OCI-LY3 (cell line): ENCODE results near the gene EML2.

Source experiments
- H2AFZ ChIP-seq: fragments of 200-600, 300-600 bp; shearing (Covaris generic); 2 replicates; pipeline ENCODE4 v1.6.0; 2014; ENCODE audit warnings: antibody characterized with exemption, low read depth, low read length
- H3K27ac ChIP-seq: fragments of 200-600, 300-600 bp; sonication (generic); 2 replicates; pipeline ENCODE4 v1.5.1; 2014; ENCODE audit warnings: mild to moderate bottlenecking, low read length, moderate library complexity, mixed read lengths
- H3K27me3 ChIP-seq: fragments of 200-600, 300-600 bp; sonication (generic); 2 replicates; pipeline ENCODE4 v1.6.1; 2014; ENCODE audit warnings: low read depth, low read length, mixed read lengths
- H3K36me3 ChIP-seq: fragments of 200-600, 300-600 bp; sonication (generic); replicated peaks from 2 replicates; pipeline ENCODE3; 2014; ENCODE audit warnings: low read depth, low read length, mixed read lengths
- H3K4me1 ChIP-seq: fragments of 300-600, 200-600 bp; sonication (generic); 2 replicates; pipeline ENCODE4 v1.6.1; 2014; ENCODE audit warnings: low read length, mixed read lengths
- H3K4me2 ChIP-seq: fragments of 200-600, 300-600 bp; sonication (generic); 2 replicates; pipeline ENCODE4 v1.6.1; 2014; ENCODE audit warnings: low read length, mixed read lengths
- H3K4me3 ChIP-seq: fragments of 300-600, 200-600 bp; sonication (generic); 2 replicates; pipeline ENCODE4 v1.5.1; 2014; ENCODE audit warnings: antibody characterized with exemption, mild to moderate bottlenecking, low read length, moderate library complexity
- H3K79me2 ChIP-seq: fragments of 300-600, 200-600 bp; shearing (Covaris generic); 2 replicates; pipeline ENCODE4 v1.6.1; 2014; ENCODE audit warnings: mild to moderate bottlenecking, low read length, mixed read lengths
- H3K9ac ChIP-seq: fragments of 300-600, 200-600 bp; shearing (Covaris generic); 2 replicates; pipeline ENCODE4 v1.6.0; 2014; ENCODE audit warnings: mild to moderate bottlenecking, low read length, moderate library complexity
- H3K9me3 ChIP-seq: fragments of 200-600, 300-600 bp; shearing (Covaris generic); 2 replicates; pipeline ENCODE4 v1.6.1; 2014; ENCODE audit warnings: low read length, mixed read lengths; ENCODE audit not compliant: insufficient read depth
- H4K20me1 ChIP-seq: fragments of 200-600, 300-600 bp; sonication (generic); 2 replicates; pipeline ENCODE4 v1.6.1; 2016; ENCODE audit warnings: low read length, mixed read lengths; ENCODE audit not compliant: insufficient read depth
- EZH2phosphoT487 ChIP-seq: fragments of 200-600 bp; shearing (Covaris generic); IDR thresholded peaks from 2 replicates; pipeline ENCODE4 v1.6.1; 2018; ENCODE audit warnings: antibody characterized with exemption, mixed run types, low read depth
- TF ChIP-seq, protein P1 (sequence below): fragments of 200-600, 300-600 bp; sonication (generic); IDR thresholded peaks from 2 replicates; pipeline ENCODE4 v1.5.1; 2014; ENCODE audit warnings: antibody characterized with exemption, low read length, low read depth

Gene EML2

DNA sequence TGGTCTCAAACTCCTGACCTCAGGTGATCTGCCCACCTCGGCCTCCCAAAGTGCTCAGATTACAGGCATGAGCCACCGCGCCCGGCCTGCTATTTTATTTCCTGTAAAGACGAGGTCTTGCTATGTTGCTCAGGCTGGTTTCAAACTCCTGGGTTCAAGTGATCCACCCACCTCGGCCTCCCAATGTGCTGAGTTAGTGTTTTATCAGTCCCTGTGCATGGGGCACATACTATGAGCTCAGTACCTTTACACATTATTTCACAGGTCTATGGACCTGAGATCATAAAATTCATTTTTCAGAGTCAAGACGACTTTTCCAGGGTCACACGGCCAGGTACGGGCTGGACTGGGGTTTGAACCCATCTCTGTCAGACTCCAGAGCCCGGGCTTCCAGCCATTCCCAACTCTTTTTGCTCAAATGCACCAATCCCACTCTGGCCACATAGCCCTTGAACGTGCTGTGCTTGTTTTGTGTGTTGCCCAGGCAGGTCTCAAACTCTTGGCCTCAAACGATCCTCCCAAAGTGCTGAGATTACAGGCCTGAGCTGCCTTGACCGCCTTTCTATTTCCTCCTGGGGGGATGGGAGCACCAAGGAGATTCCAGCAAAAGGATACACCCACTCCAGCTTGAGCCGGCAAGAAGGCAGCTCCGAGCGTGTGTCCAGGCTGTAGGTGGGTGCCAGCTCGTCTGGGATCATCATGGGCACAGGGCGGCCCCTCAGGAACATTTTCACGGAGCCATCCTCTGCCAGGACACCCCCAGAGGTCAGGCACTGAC, 1.1 kb downstream of the EML2 start:
- H3K4me2 ChIP-seq: peak overlapping the region; percentile 83
- H3K9me3 ChIP-seq: no peaks in the 10 kb centered on the region
- H3K27me3 ChIP-seq: no peaks in the 10 kb centered on the region
- no peak overlapping the region for H3K27ac ChIP-seq
- TF ChIP-seq EZH2phosphoT487: no peak
- TF ChIP-seq, protein P1, sequence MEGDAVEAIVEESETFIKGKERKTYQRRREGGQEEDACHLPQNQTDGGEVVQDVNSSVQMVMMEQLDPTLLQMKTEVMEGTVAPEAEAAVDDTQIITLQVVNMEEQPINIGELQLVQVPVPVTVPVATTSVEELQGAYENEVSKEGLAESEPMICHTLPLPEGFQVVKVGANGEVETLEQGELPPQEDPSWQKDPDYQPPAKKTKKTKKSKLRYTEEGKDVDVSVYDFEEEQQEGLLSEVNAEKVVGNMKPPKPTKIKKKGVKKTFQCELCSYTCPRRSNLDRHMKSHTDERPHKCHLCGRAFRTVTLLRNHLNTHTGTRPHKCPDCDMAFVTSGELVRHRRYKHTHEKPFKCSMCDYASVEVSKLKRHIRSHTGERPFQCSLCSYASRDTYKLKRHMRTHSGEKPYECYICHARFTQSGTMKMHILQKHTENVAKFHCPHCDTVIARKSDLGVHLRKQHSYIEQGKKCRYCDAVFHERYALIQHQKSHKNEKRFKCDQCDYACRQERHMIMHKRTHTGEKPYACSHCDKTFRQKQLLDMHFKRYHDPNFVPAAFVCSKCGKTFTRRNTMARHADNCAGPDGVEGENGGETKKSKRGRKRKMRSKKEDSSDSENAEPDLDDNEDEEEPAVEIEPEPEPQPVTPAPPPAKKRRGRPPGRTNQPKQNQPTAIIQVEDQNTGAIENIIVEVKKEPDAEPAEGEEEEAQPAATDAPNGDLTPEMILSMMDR: no peak
- H3K79me2 ChIP-seq: peaks cover 3% of the 10 kb centered on the region; the same call in 1 of the 2 replicates
- H3K9ac ChIP-seq: peak overlapping the region; percentile 71; the same call in 1 of the 2 replicates
- H3K36me3 ChIP-seq: peaks cover 7% of the 10 kb centered on the region
- H3K4me1 ChIP-seq: peaks cover 15% of the 10 kb centered on the region
- no peaks in the 10 kb centered on the region for H4K20me1 ChIP-seq
- peak overlapping the region; percentile 83 for H3K4me3 ChIP-seq
- no peak overlapping the region for H2AFZ ChIP-seq

DNA sequence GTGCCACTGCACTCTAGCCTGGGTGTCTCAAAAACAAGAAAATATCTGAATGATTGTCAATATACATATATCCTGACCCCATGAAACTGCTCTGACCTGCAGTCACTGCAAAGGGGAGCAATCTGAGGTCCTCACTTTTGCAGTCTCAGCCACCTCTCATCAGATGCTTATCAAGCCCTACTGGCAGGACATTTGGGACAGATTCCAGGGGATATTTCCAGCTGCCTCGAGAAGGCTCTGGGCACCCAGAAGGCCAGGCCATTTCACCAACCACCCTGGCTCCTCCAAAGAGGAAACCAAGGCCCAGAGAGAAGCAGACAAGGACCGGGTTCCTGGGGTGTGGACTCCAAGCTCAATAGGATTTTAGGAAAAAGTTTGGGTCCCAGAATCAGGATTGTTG, 2.3 kb downstream of the EML2 start:
- no peaks in the 10 kb centered on the region for H3K9me3 ChIP-seq
- H3K27me3 ChIP-seq: no peaks in the 10 kb centered on the region
- H3K4me3 ChIP-seq: no peak overlapping the region
- no peak overlapping the region for H3K4me2 ChIP-seq
- peaks cover 3% of the 10 kb centered on the region; the same call in 1 of the 2 replicates for H3K79me2 ChIP-seq
- H4K20me1 ChIP-seq: no peaks in the 10 kb centered on the region
- no peak for TF ChIP-seq EZH2phosphoT487
- TF ChIP-seq, protein P1: no peak
- H2AFZ ChIP-seq: no peak overlapping the region
- H3K9ac ChIP-seq: no peak overlapping the region
- H3K36me3 ChIP-seq: peaks cover 7% of the 10 kb centered on the region
- H3K4me1 ChIP-seq: peaks cover 15% of the 10 kb centered on the region
- H3K27ac ChIP-seq: no peak overlapping the region

- no peak overlapping the region for H3K27ac ChIP-seq
- no peaks in the 10 kb centered on the region for H3K27me3 ChIP-seq
- H3K4me3 ChIP-seq: no peak overlapping the region
- peaks cover 3% of the 10 kb centered on the region; the same call in 1 of the 2 replicates for H3K79me2 ChIP-seq
- H3K36me3 ChIP-seq: peaks cover 7% of the 10 kb centered on the region
- H3K9ac ChIP-seq: no peak overlapping the region
- H3K4me1 ChIP-seq: peaks cover 15% of the 10 kb centered on the region
- no peak overlapping the region for H3K4me2 ChIP-seq
- no peaks in the 10 kb centered on the region for H4K20me1 ChIP-seq
- no peaks in the 10 kb centered on the region for H3K9me3 ChIP-seq
- TF ChIP-seq EZH2phosphoT487: no peak
- no peak overlapping the region for H2AFZ ChIP-seq
Observed at GRCh38 chr19:45636275-45636674, 2.9 kb downstream of the EML2 start.

- H3K4me1 ChIP-seq: peaks cover 17% of the 10 kb centered on the region
- H3K9me3 ChIP-seq: no peaks in the 10 kb centered on the region
- TF ChIP-seq, protein P1: no peak
- TF ChIP-seq EZH2phosphoT487: no peak
- peaks cover 23% of the 10 kb centered on the region for H3K36me3 ChIP-seq
- H4K20me1 ChIP-seq: no peaks in the 10 kb centered on the region
- no peaks in the 10 kb centered on the region for H3K79me2 ChIP-seq
- no peak overlapping the region for H3K9ac ChIP-seq
- no peak overlapping the region for H3K27ac ChIP-seq
- H3K4me3 ChIP-seq: no peak overlapping the region
- H3K27me3 ChIP-seq: no peaks in the 10 kb centered on the region
- H2AFZ ChIP-seq: no peak overlapping the region
- H3K4me2 ChIP-seq: no peak overlapping the region
Observed at GRCh38 chr19:45632468-45633196, 6.6 kb downstream of the EML2 start.
